Activated naive CD8-positive, alpha-beta T cell treated with anti-CD3 and anti-CD28 coated beads, Interleukin-2, amount 50 U/mL, for 16 hours (primary cell): ENCODE measurements around the gene UPF3B.
"Not testable (repeated sequence)": the region's sequence is repeated elsewhere in the genome, so short reads cannot be mapped to it uniquely, and the experiment has no call there.

Experiments
- DNase-seq: peaks from one replicate; pipeline ENCODE4 v3.0.0-alpha.2; 2020; ENCODE audit warnings: low read depth, low spot score

Gene UPF3B

GRCh38 chrX:119852382-119853353 is at the start of gene UPF3B:
TSS of gene UPF3B (minus strand) at chrX:119852963. CDS start at chrX:119852928, 35 bp downstream.
- peak; percentile 81 for DNase-seq

- no peak for DNase-seq
Observed at GRCh38 chrX:119900976-119901375, 48.2 kb upstream of the UPF3B start.

- DNase-seq, result no peak
Observed at GRCh38 chrX:119899125-119899524, 46.4 kb upstream of the UPF3B start.

GRCh38 chrX:119895843-119896326 is 43.1 kb upstream of the UPF3B start, which contains the start of gene AKAP14:
TSS of gene AKAP14 (plus strand) at chrX:119895893. CDS start at chrX:119903224, 7,331 bp downstream.
- no peak for DNase-seq

GRCh38 chrX:119891961-119892692 is 39.4 kb upstream of the UPF3B start:
- DNase-seq, result not testable (repeated sequence)

GRCh38 chrX:119890626-119891025 is 37.9 kb upstream of the UPF3B start:
- DNase-seq, result not testable (repeated sequence)

GRCh38 chrX:119887721-119888425 is 35.1 kb upstream of the UPF3B start:
- DNase-seq, result peak; percentile 4

- no peak for DNase-seq
Observed at GRCh38 chrX:119885554-119886428, 33.0 kb upstream of the UPF3B start.

GRCh38 chrX:119880552-119881437 is 28.0 kb upstream of the UPF3B start:
- no peak for DNase-seq

- DNase-seq, result no peak
Observed at GRCh38 chrX:119880076-119880475, 27.3 kb upstream of the UPF3B start.

GRCh38 chrX:119878740-119879139 is 26.0 kb upstream of the UPF3B start:
- no peak for DNase-seq

GRCh38 chrX:119871599-119872395 is 19.0 kb upstream of the UPF3B start, which contains the start of the genes NDUFA1 and RNF113A:
TSS of gene NDUFA1 (plus strand) at chrX:119871832. CDS start at chrX:119871912, 80 bp downstream.
TSS of gene RNF113A (minus strand) at chrX:119871733. CDS start at chrX:119871613, 120 bp downstream.
- peak; percentile 39 for DNase-seq

- DNase-seq, result no peak
Observed at GRCh38 chrX:119871245-119871598, 18.5 kb upstream of the UPF3B start.

- no peak for DNase-seq
Observed at GRCh38 chrX:119870626-119871131, 17.9 kb upstream of the UPF3B start.

- DNase-seq, result no peak
Observed at GRCh38 chrX:119853444-119853843, 681 bp upstream of the UPF3B start.

GRCh38 chrX:119833905-119834304 is 18.9 kb downstream of the UPF3B start:
- DNase-seq, result no peak

- DNase-seq, result no peak
Observed at GRCh38 chrX:119828446-119828845, 24.3 kb downstream of the UPF3B start.

- no peak for DNase-seq
Observed at GRCh38 chrX:119826399-119826959, 26.3 kb downstream of the UPF3B start.
